ENCODE data around the gene FCHSD1.

DNA sequence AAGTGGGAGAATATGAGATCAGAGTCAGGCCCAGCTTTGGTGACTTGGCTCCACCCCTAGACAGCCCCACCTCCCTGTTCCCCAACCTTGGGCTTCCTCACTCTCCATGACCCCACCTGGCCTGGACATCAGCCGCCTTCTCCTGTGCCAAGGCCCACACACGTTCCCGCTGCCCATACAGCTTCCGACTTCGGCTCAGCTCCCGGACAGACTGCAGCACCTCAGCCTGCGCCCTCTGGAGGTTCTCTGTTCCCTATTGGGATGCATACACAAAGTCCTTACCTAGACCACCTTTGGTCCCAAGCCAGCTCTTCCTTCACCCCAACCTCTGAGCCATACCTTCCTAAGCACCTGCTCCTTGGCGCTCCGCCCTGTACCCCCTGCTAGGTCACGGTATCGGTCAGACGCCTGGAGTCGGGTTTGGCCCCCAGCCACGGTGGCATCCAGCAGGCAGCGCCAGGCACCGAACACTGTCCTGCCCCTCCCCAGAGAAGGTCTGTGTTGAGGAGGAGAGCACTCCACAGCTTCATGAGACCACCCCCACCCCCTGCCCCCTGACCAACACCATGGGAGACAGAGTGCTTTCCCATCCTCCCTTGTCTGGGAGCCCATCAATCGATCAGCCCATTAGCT, 2.0 kb downstream of the FCHSD1 start:
- TF ChIP-seq, protein P1, sequence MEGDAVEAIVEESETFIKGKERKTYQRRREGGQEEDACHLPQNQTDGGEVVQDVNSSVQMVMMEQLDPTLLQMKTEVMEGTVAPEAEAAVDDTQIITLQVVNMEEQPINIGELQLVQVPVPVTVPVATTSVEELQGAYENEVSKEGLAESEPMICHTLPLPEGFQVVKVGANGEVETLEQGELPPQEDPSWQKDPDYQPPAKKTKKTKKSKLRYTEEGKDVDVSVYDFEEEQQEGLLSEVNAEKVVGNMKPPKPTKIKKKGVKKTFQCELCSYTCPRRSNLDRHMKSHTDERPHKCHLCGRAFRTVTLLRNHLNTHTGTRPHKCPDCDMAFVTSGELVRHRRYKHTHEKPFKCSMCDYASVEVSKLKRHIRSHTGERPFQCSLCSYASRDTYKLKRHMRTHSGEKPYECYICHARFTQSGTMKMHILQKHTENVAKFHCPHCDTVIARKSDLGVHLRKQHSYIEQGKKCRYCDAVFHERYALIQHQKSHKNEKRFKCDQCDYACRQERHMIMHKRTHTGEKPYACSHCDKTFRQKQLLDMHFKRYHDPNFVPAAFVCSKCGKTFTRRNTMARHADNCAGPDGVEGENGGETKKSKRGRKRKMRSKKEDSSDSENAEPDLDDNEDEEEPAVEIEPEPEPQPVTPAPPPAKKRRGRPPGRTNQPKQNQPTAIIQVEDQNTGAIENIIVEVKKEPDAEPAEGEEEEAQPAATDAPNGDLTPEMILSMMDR (conservative IDR thresholded peaks at IDR 0.05 in 1 of 2, IDR thresholded peaks at IDR 0.05 in 1 of 2; ENCODE audit: extremely low read depth in 1 of 2, insufficient read depth in 1 of 2, low read depth in 1 of 2, low read length in 2 of 2): no peak
- TF ChIP-seq EZH2 (IDR thresholded peaks at IDR 0.05; ENCODE audit: borderline replicate concordance, low read length): no peak

Measured in mammary epithelial cell (primary cell).